Muscle of leg (tissue), 11 donors: Measurements from ENCODE around the gene ATRIP. TPM values are rescaled to one million over a fixed set of nuclear protein-coding genes. Genes with fewer than 3 reads are reported as not detected.

ENCODE experiments used
- DNase-seq: peaks from one replicate; pipeline ENCODE4 v3.0.0; 2013
- H3K27ac ChIP-seq: one replicate; pipeline ENCODE4 v1.5.1; 2013; ENCODE audit warnings: mild to moderate bottlenecking, low read length, control low read depth
- H3K27me3 ChIP-seq: one replicate; pipeline ENCODE4 v1.6.1; 2013; ENCODE audit warnings: low read length; ENCODE audit not compliant: control insufficient read depth, insufficient read depth
- H3K36me3 ChIP-seq: one replicate; pipeline ENCODE4 v1.6.1; 2013; ENCODE audit warnings: low read length; ENCODE audit not compliant: control insufficient read depth, insufficient read depth
- H3K4me1 ChIP-seq: one replicate; pipeline ENCODE4 v1.6.1; 2013; ENCODE audit warnings: low read length; ENCODE audit not compliant: control insufficient read depth, insufficient read depth
- H3K4me3 ChIP-seq: one replicate; pipeline ENCODE4 v1.5.1; 2013; ENCODE audit warnings: low read length, control low read depth
- H3K9me3 ChIP-seq: replicated peaks from 2 replicates; pipeline ENCODE4 v1.6.1; 2013; ENCODE audit warnings: low read depth, low read length; ENCODE audit not compliant: control insufficient read depth
- WGBS: methylation state at CpG from one replicate; pipeline ENCODE4 v1.1.5; 2013; ENCODE audit warnings: missing lambda C conversion rate; ENCODE audit not compliant: insufficient coverage; 5-methylcytosine and 5-hydroxymethylcytosine counted together
- polyA plus RNA-seq, 8 donors: library from polyadenylated mRNA; unstranded; fragments of 120-200 nt; gene quantifications; one replicate each; pipeline versions ENCODE4 v1.2.1 to v1.2.3, GENCODE V29; 2013; ENCODE audit warnings: inconsistent platforms in 1 of 8, low replicate concordance in 1 of 8; ENCODE audit not compliant: insufficient read length in 8 of 8, insufficient read depth in 1 of 8
- total RNA-seq: library from RNA; stranded (reverse); fragments of 120-200 nt; gene quantifications from one replicate; pipeline ENCODE4 v1.2.4, GENCODE V29; 2013

The ATRIP gene
- total and polyA plus RNA-seq, 9 donors, result 6.5 to 9.6 (median 7.8) TPM

- DNase-seq, result no peak
- Histone ChIP-seq H3K27ac (no peak overlapping the region), H3K9me3 (no peaks in the 10 kb centered on the region), H3K4me1 (peaks cover 15% of the 10 kb centered on the region), H3K4me3 (no peak overlapping the region), H3K36me3 (peaks cover 30% of the 10 kb centered on the region), H3K27me3 (no peaks in the 10 kb centered on the region)
- 79% methylated on average over 2 of the region's 4 CpGs for WGBS
Observed at GRCh38 chr3:48437812-48438211, 8.7 kb upstream of the ATRIP start.

GRCh38 chr3:48439820-48440589 lies 6.5 kb upstream of the ATRIP start, which contains the start of the genes CCDC51 and TMA7:
Gene CCDC51 (minus strand): TSS chr3:48440119. CDS start chr3:48435128, 4,991 bp downstream.
Gene TMA7 (plus strand): TSS chr3:48440257. CDS start chr3:48440297, 40 bp downstream.
- WGBS, result under 1% methylated on average over 54 of the region's 54 CpGs

GRCh38 chr3:48440590-48440958 lies 6.0 kb upstream of the ATRIP start:
- H3K9me3 ChIP-seq, result no peaks in the 10 kb centered on the region
- no peaks in the 10 kb centered on the region for H3K27me3 ChIP-seq
- H3K4me3 ChIP-seq, result peak overlapping the region; percentile 96
- DNase-seq, result no peak
- peaks cover 13% of the 10 kb centered on the region for H3K4me1 ChIP-seq
- H3K27ac ChIP-seq, result peak overlapping the region; percentile 93
- under 1% methylated on average over 17 of the region's 21 CpGs for WGBS
- H3K36me3 ChIP-seq, result peaks cover 23% of the 10 kb centered on the region

More at GRCh38 chr3:48439820-48440589, 6.5 kb upstream of the ATRIP start, which contains the start of the genes CCDC51 and TMA7:
- Histone ChIP-seq H3K36me3 (peaks cover 23% of the 10 kb centered on the region), H3K4me3 (peak within 1 kb of the TSS; percentile 96), H3K9me3 (no peaks in the 10 kb centered on the region), H3K4me1 (peaks cover 13% of the 10 kb centered on the region), H3K27me3 (no peaks in the 10 kb centered on the region), H3K27ac (peak within 1 kb of the TSS; percentile 93)
- DNase-seq, result peak; percentile 98

- Histone ChIP-seq H3K9me3 (no peaks in the 10 kb centered on the region), H3K27ac (no peak overlapping the region), H3K4me3 (no peak overlapping the region), H3K4me1 (peaks cover 19% of the 10 kb centered on the region), H3K36me3 (peaks cover 23% of the 10 kb centered on the region), H3K27me3 (no peaks in the 10 kb centered on the region)
- WGBS, result 62% methylated on average over 3 of the region's 6 CpGs
- DNase-seq, result no peak
Observed at GRCh38 chr3:48441940-48442339, 4.6 kb upstream of the ATRIP start.

- peak overlapping the region; percentile 99 for H3K4me3 ChIP-seq
- 54% methylated on average over 3 of the region's 6 CpGs for WGBS
- no peak overlapping the region for H3K27ac ChIP-seq
Observed at GRCh38 chr3:48445277-48445882, 1.2 kb upstream of the ATRIP start.

GRCh38 chr3:48446043-48446424 lies 503 bp upstream of the ATRIP start:
- Histone ChIP-seq H3K27me3 (no peaks in the 10 kb centered on the region), H3K27ac (peak overlapping the region; percentile 87), H3K36me3 (peaks cover 23% of the 10 kb centered on the region), H3K4me3 (peak overlapping the region; percentile 99), H3K4me1 (peaks cover 23% of the 10 kb centered on the region), H3K9me3 (no peaks in the 10 kb centered on the region)
- WGBS, result 7% methylated on average over 3 of the region's 6 CpGs
- no peak for DNase-seq

More at GRCh38 chr3:48445277-48445882, 1.2 kb upstream of the ATRIP start:
- Histone ChIP-seq H3K9me3 (no peaks in the 10 kb centered on the region), H3K4me1 (peaks cover 23% of the 10 kb centered on the region), H3K36me3 (peaks cover 23% of the 10 kb centered on the region), H3K27me3 (no peaks in the 10 kb centered on the region)
- DNase-seq, result no peak

GRCh38 chr3:48451270-48451669 lies 4.7 kb downstream of the ATRIP start:
- Histone ChIP-seq H3K9me3 (no peaks in the 10 kb centered on the region), H3K4me3 (no peak overlapping the region), H3K27me3 (no peaks in the 10 kb centered on the region), H3K4me1 (peaks cover 10% of the 10 kb centered on the region), H3K36me3 (peaks cover 20% of the 10 kb centered on the region), H3K27ac (no peak overlapping the region)
- no CpG with 5 or more reads among the region's 1 CpG for whole genome bisulfite sequencing
- no peak for DNase-seq

GRCh38 chr3:48456456-48456855 lies 9.9 kb downstream of the ATRIP start:
- peaks cover 58% of the 10 kb centered on the region for H3K36me3 ChIP-seq
- WGBS, result no CpG with 5 or more reads among the region's 1 CpG
- H3K4me3 ChIP-seq, result no peak overlapping the region
- no peaks in the 10 kb centered on the region for H3K9me3 ChIP-seq
- no peaks in the 10 kb centered on the region for H3K27me3 ChIP-seq
- H3K27ac ChIP-seq, result no peak overlapping the region
- H3K4me1 ChIP-seq, result no peaks in the 10 kb centered on the region
- no peak for DNase-seq

GRCh38 chr3:48459331-48459730 lies 12.8 kb downstream of the ATRIP start:
- H3K9me3 ChIP-seq, result no peaks in the 10 kb centered on the region
- no peaks in the 10 kb centered on the region for H3K4me1 ChIP-seq
- no peak for DNase-seq
- no peak overlapping the region for H3K27ac ChIP-seq
- peaks cover 58% of the 10 kb centered on the region for H3K36me3 ChIP-seq
- no peak overlapping the region for H3K4me3 ChIP-seq
- H3K27me3 ChIP-seq, result no peaks in the 10 kb centered on the region
- 100% methylated on average over 2 of the region's 3 CpGs for WGBS

- Histone ChIP-seq H3K27me3 (no peaks in the 10 kb centered on the region), H3K27ac (no peak overlapping the region), H3K4me1 (peaks cover 6% of the 10 kb centered on the region), H3K36me3 (peaks cover 62% of the 10 kb centered on the region), H3K4me3 (no peak overlapping the region), H3K9me3 (no peaks in the 10 kb centered on the region)
- WGBS, result 83% methylated on average over 5 of the region's 7 CpGs
- DNase-seq, result no peak
Observed at GRCh38 chr3:48459773-48460516, 13.4 kb downstream of the ATRIP start.
